Measurements from ENCODE around the gene SWAP70.

SWAP70 gene

GRCh38 chr11:9759519-9760192 is 95.8 kb downstream of the SWAP70 start:
- Histone ChIP-seq H3K36me3 (ENCODE audit: control insufficient read depth, insufficient read depth, low read length) (no peaks in the 10 kb centered on the region), H3K4me3 (ENCODE audit: low read length) (no peak overlapping the region), H3K27me3 (ENCODE audit: control insufficient read depth, insufficient read depth, low read length) (no peaks in the 10 kb centered on the region), H3K9me3 (ENCODE audit: control insufficient read depth, insufficient read depth, low read length) (no peaks in the 10 kb centered on the region), H3K4me1 (ENCODE audit: control insufficient read depth, insufficient read depth, low read length) (peaks cover 4% of the 10 kb centered on the region), H3K27ac (ENCODE audit: low read length) (no peak overlapping the region)
- no peak for DNase-seq (ENCODE audit: low read depth, low spot score)
- WGBS (ENCODE audit: insufficient coverage, insufficient read length), result no CpG with 5 or more reads among the region's 10 CpGs

GRCh38 chr11:9760193-9760575 is 96.3 kb downstream of the SWAP70 start:
- peaks cover 4% of the 10 kb centered on the region for H3K4me1 ChIP-seq (ENCODE audit: control insufficient read depth, insufficient read depth, low read length)
- no peaks in the 10 kb centered on the region for H3K27me3 ChIP-seq (ENCODE audit: control insufficient read depth, insufficient read depth, low read length)
- no peak overlapping the region for H3K4me3 ChIP-seq (ENCODE audit: low read length)
- no CpG with 5 or more reads among the region's 3 CpGs for WGBS (ENCODE audit: insufficient coverage, insufficient read length)
- H3K27ac ChIP-seq (ENCODE audit: low read length), result no peak overlapping the region
- no peaks in the 10 kb centered on the region for H3K9me3 ChIP-seq (ENCODE audit: control insufficient read depth, insufficient read depth, low read length)
- DNase-seq (ENCODE audit: low read depth, low spot score), result no peak
- H3K36me3 ChIP-seq (ENCODE audit: control insufficient read depth, insufficient read depth, low read length), result no peaks in the 10 kb centered on the region

GRCh38 chr11:9761441-9761945 is 97.6 kb downstream of the SWAP70 start:
- no peak for DNase-seq (ENCODE audit: low read depth, low spot score)
- no CpG with 5 or more reads among the region's 6 CpGs for WGBS (ENCODE audit: insufficient coverage, insufficient read length)
- no peaks in the 10 kb centered on the region for H3K9me3 ChIP-seq (ENCODE audit: control insufficient read depth, insufficient read depth, low read length)
- no peaks in the 10 kb centered on the region for H3K36me3 ChIP-seq (ENCODE audit: control insufficient read depth, insufficient read depth, low read length)
- H3K4me3 ChIP-seq (ENCODE audit: low read length), result no peak overlapping the region
- H3K4me1 ChIP-seq (ENCODE audit: control insufficient read depth, insufficient read depth, low read length), result peaks cover 6% of the 10 kb centered on the region
- no peaks in the 10 kb centered on the region for H3K27me3 ChIP-seq (ENCODE audit: control insufficient read depth, insufficient read depth, low read length)
- H3K27ac ChIP-seq (ENCODE audit: low read length), result no peak overlapping the region

- DNase-seq (ENCODE audit: low read depth, low spot score), result no peak
- Histone ChIP-seq H3K4me1 (ENCODE audit: control insufficient read depth, insufficient read depth, low read length) (peaks cover 6% of the 10 kb centered on the region), H3K4me3 (ENCODE audit: low read length) (no peak overlapping the region), H3K27me3 (ENCODE audit: control insufficient read depth, insufficient read depth, low read length) (no peaks in the 10 kb centered on the region), H3K27ac (ENCODE audit: low read length) (no peak overlapping the region), H3K36me3 (ENCODE audit: control insufficient read depth, insufficient read depth, low read length) (no peaks in the 10 kb centered on the region), H3K9me3 (ENCODE audit: control insufficient read depth, insufficient read depth, low read length) (no peaks in the 10 kb centered on the region)
- no CpG with 5 or more reads among the region's 4 CpGs for WGBS (ENCODE audit: insufficient coverage, insufficient read length)
Observed at GRCh38 chr11:9762531-9762930, 98.7 kb downstream of the SWAP70 start.

DNA sequence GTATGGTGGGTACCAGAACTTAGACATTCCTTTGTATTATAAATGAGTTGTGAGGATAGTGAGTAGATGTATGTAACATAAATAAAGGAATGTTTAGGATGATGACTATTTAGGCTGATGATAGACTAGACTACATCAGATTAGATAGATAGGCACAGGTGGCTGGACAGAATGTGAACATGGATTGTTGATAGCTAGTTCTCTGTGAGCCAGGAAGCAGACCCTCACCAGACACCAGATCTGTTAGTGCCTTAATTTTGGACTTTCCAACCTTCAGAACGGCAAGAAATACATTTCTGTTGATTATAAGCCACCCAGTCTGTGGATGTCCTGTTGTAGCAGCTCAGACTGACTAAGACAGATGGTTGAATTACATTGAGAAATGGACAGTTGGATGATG is 99.4 kb downstream of the SWAP70 start:
- H3K4me1 ChIP-seq (ENCODE audit: control insufficient read depth, insufficient read depth, low read length), result peaks cover 4% of the 10 kb centered on the region; the same call in 1 of the 2 replicates
- H3K36me3 ChIP-seq (ENCODE audit: control insufficient read depth, insufficient read depth, low read length), result no peaks in the 10 kb centered on the region
- H3K27me3 ChIP-seq (ENCODE audit: control insufficient read depth, insufficient read depth, low read length), result no peaks in the 10 kb centered on the region
- H3K27ac ChIP-seq (ENCODE audit: low read length), result no peak overlapping the region
- no peak overlapping the region for H3K4me3 ChIP-seq (ENCODE audit: low read length)
- no peak for DNase-seq (ENCODE audit: low read depth, low spot score)
- no CpG with 5 or more reads among the region's 1 CpG for whole genome bisulfite sequencing (ENCODE audit: insufficient coverage, insufficient read length)
- H3K9me3 ChIP-seq (ENCODE audit: control insufficient read depth, insufficient read depth, low read length), result no peaks in the 10 kb centered on the region

GRCh38 chr11:9765320-9766101 is 101.6 kb downstream of the SWAP70 start:
- DNase-seq (ENCODE audit: low read depth, low spot score), result no peak
- no CpG with 5 or more reads among the region's 5 CpGs for WGBS (ENCODE audit: insufficient coverage, insufficient read length)
- no peaks in the 10 kb centered on the region for H3K9me3 ChIP-seq (ENCODE audit: control insufficient read depth, insufficient read depth, low read length)
- H3K36me3 ChIP-seq (ENCODE audit: control insufficient read depth, insufficient read depth, low read length), result no peaks in the 10 kb centered on the region
- H3K27ac ChIP-seq (ENCODE audit: low read length), result no peak overlapping the region
- H3K4me3 ChIP-seq (ENCODE audit: low read length), result no peak overlapping the region
- H3K27me3 ChIP-seq (ENCODE audit: control insufficient read depth, insufficient read depth, low read length), result no peaks in the 10 kb centered on the region
- 0 out of 2 replicates have a peak, but pooled peaks cover 1% of the 10 kb centered on the region for H3K4me1 ChIP-seq (ENCODE audit: control insufficient read depth, insufficient read depth, low read length)

DNA sequence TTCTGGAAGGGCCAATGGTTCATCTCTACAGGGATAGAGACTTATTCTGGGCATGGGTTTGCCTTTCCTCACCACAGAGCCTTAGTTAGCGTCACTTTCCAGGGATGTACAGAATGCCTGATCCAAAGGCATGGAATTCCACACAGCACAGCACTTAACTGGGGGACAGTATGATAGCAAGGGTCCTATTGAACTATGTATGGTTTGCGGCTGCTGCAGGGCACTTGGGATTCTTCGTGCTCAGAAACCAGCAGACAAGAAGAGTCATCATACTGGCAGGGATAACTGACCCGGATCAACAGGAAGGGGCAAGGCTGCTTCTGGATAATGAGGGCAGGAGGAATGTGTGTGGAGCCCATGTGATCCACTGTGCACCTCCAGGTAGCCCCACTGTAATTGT is 105.7 kb downstream of the SWAP70 start:
- no CpG with 5 or more reads among the region's 4 CpGs for WGBS (ENCODE audit: insufficient coverage, insufficient read length)
- 0 out of 2 replicates have a peak, but pooled peaks cover 1% of the 10 kb centered on the region for H3K4me1 ChIP-seq (ENCODE audit: control insufficient read depth, insufficient read depth, low read length)
- H3K36me3 ChIP-seq (ENCODE audit: control insufficient read depth, insufficient read depth, low read length), result no peaks in the 10 kb centered on the region
- H3K9me3 ChIP-seq (ENCODE audit: control insufficient read depth, insufficient read depth, low read length), result no peaks in the 10 kb centered on the region
- H3K4me3 ChIP-seq (ENCODE audit: low read length), result no peak overlapping the region
- no peak overlapping the region for H3K27ac ChIP-seq (ENCODE audit: low read length)
- H3K27me3 ChIP-seq (ENCODE audit: control insufficient read depth, insufficient read depth, low read length), result no peaks in the 10 kb centered on the region
- no peak for DNase-seq (ENCODE audit: low read depth, low spot score)

DNA sequence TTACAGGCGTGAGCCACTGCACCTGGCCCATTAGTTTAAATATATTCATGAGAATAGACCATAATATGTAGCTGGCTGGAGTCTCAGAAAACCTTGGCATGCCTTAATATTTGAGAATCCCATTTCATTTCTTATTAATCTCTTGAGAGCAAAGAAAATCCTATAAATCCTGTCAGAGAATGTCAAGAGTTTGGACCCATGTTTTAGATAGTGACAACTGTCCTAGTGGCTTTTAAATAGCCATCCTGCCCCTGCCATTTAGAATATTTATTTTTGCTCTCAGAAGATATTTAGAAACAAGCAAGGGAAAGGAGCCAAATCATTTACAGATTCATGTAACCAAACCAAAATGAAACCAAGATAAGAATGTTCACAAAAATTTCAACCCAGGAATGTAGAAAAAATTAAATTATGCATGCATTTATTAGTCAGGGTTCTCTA is 107.2 kb downstream of the SWAP70 start:
- Histone ChIP-seq H3K36me3 (ENCODE audit: control insufficient read depth, insufficient read depth, low read length) (no peaks in the 10 kb centered on the region), H3K9me3 (ENCODE audit: control insufficient read depth, insufficient read depth, low read length) (no peaks in the 10 kb centered on the region), H3K27ac (ENCODE audit: low read length) (no peak overlapping the region), H3K4me3 (ENCODE audit: low read length) (no peak overlapping the region), H3K4me1 (ENCODE audit: control insufficient read depth, insufficient read depth, low read length) (peaks cover 2% of the 10 kb centered on the region; the same call in 1 of the 2 replicates), H3K27me3 (ENCODE audit: control insufficient read depth, insufficient read depth, low read length) (no peaks in the 10 kb centered on the region)
- no peak for DNase-seq (ENCODE audit: low read depth, low spot score)
- no CpG with 5 or more reads among the region's 1 CpG for WGBS (ENCODE audit: insufficient coverage, insufficient read length)

DNA sequence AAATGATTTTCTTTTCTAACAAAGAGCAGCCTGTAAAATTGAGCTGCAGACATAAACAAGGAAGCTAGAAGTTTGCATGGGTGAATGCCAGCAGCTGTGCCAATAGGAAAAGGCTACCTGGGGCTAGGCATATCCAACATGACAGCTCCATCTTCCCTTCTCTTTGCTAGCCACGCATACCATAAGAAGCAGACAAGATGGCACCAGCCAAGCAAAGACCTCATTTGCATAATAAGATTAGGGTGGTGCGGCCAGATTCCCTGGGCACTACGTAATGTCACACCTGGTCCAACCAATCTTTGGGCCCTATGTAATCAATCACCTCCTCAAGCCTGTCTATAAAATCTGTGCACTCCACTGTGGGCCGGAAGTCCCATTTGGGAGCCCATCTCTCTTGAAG is 108.3 kb downstream of the SWAP70 start:
- WGBS (ENCODE audit: insufficient coverage, insufficient read length), result no CpG with 5 or more reads among the region's 4 CpGs
- Histone ChIP-seq H3K4me1 (ENCODE audit: control insufficient read depth, insufficient read depth, low read length) (peaks cover 2% of the 10 kb centered on the region; the same call in 1 of the 2 replicates), H3K27ac (ENCODE audit: low read length) (no peak overlapping the region), H3K27me3 (ENCODE audit: control insufficient read depth, insufficient read depth, low read length) (no peaks in the 10 kb centered on the region), H3K36me3 (ENCODE audit: control insufficient read depth, insufficient read depth, low read length) (no peaks in the 10 kb centered on the region), H3K4me3 (ENCODE audit: low read length) (no peak overlapping the region), H3K9me3 (ENCODE audit: control insufficient read depth, insufficient read depth, low read length) (no peaks in the 10 kb centered on the region)
- no peak for DNase-seq (ENCODE audit: low read depth, low spot score)

GRCh38 chr11:9773524-9773923 is 109.6 kb downstream of the SWAP70 start:
- Histone ChIP-seq H3K27me3 (ENCODE audit: control insufficient read depth, insufficient read depth, low read length) (no peaks in the 10 kb centered on the region), H3K36me3 (ENCODE audit: control insufficient read depth, insufficient read depth, low read length) (no peaks in the 10 kb centered on the region), H3K4me1 (ENCODE audit: control insufficient read depth, insufficient read depth, low read length) (peaks cover 4% of the 10 kb centered on the region; the same call in 1 of the 2 replicates), H3K9me3 (ENCODE audit: control insufficient read depth, insufficient read depth, low read length) (no peaks in the 10 kb centered on the region), H3K4me3 (ENCODE audit: low read length) (no peak overlapping the region), H3K27ac (ENCODE audit: low read length) (no peak overlapping the region)
- no peak for DNase-seq (ENCODE audit: low read depth, low spot score)
- WGBS (ENCODE audit: insufficient coverage, insufficient read length), result no CpG with 5 or more reads among the region's 2 CpGs
